Stimulated activated CD8-positive, alpha-beta memory T cell treated with anti-CD3 and anti-CD28 coated beads, Interleukin-15, amount 100 ng/mL, for 24 hours (primary cell): ENCODE measurements around the gene ADGRL4.
"Not testable (repeated sequence)": the region's sequence is repeated elsewhere in the genome, so short reads cannot be mapped to it uniquely, and the experiment has no call there.

Experiments used
- DNase-seq: peaks from one replicate; pipeline ENCODE4 v3.0.0-alpha.2; 2020; ENCODE audit warnings: low read depth

The ADGRL4 gene

GRCh38 chr1:79006564-79006963 is at the start of gene ADGRL4:
Gene ADGRL4, minus strand, starts transcription at chr1:79006730. Its CDS starts 76 bp downstream, at chr1:79006654.
- DNase-seq, result no peak

DNA sequence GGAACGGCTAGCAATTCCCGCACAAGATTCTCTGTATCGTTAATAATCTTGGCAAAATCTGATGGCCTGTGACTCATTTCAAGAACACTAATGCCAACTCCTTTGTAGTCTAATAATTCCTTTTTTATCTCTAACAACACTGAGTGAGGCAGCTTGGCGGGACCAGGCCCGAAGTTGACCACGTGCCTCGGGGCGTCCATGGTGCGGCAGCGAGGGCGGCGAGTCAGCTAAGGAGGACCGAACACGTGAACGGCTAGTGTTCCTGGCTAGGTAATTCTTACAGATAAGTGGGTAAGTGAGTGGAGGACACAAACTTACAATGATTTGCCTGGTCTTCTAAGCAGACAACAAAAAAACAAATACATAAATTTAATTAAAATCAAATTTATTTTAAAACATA is 49.3 kb upstream of the ADGRL4 start:
- no peak for DNase-seq

DNA sequence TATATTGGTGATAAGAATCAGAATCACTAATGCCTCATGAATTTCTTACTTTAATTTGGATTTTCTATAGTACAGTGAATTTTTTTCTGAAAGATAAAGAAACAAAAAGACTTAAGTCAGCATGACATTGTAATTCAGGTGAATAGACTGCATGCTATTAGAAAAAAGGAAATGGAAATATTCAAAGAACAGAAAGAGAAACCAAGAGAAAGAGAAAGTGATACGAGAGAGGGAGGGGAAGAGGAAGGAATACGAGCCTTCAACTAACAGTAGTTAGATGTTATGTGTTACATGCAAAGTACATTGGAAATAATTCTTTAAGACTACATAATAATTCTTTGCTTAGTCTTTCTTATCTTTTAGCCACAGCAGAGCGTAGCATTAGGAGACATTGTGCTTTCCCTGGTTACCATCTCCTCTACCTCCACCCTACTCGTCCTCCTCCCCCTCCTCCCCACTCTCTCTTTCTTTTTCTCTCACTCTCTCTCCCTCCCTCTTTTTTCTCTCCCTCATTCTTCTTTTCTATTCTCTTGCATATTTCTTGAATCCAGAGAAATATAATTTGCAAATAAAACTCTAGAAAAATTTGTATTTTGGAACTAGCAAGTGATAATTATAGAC is 46.4 kb upstream of the ADGRL4 start:
- no peak for DNase-seq

DNA sequence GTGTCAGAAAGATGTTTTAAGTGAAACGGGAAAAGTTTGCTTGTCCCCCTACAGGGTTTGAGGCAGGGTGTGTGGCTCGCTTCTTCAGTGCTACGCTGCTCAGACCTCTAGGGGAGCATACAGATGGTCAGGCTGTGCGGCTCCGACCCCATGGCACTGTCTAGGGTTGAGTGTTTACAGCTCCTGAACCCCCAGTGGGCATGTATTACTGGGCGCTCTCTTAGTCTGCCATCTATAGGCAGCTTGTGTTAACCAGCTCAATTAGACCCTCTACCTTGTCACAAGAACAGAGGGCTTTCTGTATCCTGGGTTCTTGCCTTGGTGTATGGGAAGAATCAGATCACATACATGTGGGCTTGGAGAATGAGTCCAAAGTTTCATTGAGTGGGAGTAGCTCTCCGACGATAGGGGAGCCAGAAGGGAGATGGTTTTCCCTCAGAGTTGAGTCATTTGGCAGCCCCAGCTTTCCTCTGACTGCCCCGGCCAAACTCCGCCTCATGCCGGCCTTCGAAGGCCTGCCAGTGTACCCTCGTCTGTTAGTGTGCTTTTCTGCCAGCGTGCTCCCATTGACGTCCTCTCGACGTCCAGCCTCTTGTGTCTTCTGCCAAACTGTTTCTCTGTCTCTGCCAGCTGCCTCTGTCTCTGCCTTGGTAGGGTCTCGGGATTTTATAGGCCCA is 38.6 kb upstream of the ADGRL4 start:
- DNase-seq, result no peak

DNA sequence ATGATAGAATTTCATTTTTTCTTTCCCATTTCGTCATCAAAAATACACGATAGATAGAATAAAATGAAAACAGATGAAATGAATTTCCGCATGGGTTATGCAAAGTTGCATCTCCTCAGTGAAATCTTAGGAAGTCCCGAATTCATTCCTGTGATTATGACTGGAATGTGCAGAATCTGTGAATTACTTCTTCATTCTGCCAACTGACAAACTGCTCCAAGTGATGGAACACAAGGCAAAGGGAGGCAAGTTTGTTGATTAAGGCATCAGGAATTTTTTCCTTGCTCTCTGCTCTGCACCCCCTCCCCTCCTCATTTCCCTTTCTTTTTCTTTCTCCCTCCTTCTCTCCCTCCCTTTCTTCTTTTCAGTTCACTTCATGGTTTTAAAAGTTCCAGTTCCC is 37.0 kb upstream of the ADGRL4 start:
- DNase-seq, result no peak

DNA sequence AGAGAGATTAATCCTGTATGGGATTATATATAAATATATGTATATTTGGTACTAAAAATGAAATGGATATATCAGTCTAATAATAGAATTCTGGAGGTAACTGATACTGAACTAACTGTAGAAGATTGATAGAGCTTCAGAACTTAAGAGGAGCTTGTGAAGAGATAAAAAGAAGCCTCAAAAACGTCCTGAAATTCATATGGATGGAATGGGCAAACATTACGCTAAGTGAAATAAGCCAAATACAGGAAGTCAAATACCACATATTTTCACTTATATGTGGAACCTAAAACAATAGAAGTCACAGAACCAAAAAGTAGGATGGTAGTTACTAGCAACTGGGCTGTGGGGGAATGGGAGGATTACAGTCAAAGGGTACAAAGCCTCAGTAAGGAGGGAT is 36.0 kb upstream of the ADGRL4 start:
- DNase-seq, result no peak

DNA sequence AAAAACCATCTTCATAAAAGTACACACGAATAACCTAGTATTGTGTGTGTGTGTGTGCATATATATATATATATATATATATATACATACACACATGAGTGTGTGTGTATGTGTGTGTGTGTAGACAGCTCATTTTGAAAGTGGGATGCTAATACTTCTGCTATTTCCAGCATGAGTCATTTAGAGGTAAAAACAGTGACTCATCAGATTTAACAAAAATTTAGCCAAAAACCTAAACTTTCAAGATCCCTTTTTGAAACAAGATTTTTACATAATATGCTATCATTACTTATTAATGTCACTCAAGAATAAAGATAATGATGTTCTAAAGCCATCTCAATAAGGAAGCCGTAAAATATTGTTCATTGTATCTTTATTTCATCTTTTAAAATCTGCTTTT is 35.6 kb upstream of the ADGRL4 start:
- DNase-seq, result no peak

- DNase-seq, result no peak
Measured at GRCh38 chr1:79041666-79042065, 35.1 kb upstream of the ADGRL4 start.

DNA sequence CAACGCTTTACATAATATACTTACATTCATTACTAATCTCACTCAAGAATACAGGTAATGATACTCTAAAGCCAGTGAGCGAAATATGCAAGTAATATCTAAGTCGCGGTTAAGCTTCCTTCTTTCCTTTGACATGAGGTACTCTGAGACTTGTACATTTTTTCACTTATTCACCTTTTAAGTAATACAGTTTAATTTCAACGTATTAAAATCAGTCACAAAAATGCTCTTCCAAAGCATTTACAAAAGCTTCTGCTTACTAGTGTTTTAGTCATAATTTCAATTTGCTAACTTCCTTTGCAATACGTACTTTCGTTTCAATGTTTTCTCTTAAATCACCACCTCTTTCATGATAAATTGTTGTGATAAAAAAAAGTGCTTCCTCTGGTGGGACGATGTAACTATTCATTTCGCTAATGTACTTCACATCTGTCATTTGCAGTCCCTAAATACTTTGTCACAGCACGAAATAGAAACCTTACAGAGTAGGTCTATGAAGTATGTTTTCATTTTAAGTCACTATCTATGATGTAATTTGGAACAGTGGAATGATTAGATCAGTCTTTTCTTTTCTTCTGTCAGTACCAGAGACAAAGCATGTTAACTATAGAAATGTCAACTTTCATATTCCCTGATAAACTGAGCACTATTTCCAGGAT is 34.0 kb upstream of the ADGRL4 start:
- DNase-seq, result no peak

DNA sequence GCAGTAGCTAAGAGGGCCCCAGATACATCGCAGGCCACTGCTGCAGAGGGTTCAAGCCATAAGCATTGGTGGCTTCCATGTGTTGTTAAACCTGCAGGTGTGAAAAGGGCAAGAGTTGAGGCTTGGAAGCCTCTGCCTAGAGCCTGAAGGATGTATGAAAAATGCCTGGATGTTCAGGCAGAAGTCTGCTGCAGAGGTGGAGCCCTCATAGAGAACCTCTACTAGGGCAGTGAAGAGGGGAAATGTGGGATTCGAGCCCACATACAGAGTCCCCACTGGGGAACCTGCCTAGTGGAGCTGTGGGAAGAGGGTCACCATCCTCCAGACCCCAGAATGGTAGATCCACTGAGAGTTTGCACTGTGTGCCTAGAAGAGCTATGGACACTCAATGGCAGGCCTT is 30.6 kb upstream of the ADGRL4 start:
- no peak for DNase-seq

DNA sequence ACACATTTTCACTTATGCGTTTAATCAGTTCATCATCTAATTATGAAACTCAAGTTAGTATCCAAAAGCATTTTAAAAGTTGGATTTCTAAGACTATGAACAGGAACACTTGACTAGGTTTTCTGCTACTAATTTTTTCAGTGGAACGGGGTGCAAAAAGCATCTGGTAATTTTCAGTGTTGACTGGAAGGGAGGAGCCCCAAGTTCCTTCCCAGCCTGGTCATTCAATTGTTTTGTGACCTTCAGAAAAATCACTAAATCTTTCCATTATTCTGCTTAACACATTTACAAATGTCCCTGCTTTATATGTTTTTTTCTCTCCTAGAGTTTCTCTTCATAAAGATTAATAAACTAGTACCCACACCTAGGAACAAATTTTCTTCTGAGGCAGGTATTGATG is 6.0 kb upstream of the ADGRL4 start:
- DNase-seq, result no peak

- no peak for DNase-seq
Measured at GRCh38 chr1:79010589-79010988, 4.1 kb upstream of the ADGRL4 start.

- DNase-seq, result no peak
Measured at GRCh38 chr1:79005945-79006344, 585 bp downstream of the ADGRL4 start.

DNA sequence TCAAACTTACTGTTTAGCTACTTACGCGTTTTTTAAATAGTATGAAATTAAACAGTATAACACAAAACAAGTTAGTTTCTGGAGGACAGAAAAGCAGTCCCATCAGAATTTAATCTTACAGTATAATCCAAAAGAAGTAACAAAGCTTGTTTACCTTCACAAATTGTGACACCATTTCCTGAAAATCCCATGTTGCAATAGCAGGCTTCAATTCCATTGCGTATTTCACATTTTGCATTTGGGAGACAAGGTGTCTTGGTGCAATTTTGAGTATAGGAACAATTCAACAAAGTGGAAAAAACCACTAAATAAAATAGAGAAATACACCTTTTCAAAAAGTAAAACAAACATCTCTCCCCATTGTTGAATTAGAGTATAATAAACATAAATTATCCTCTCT is 1.6 kb downstream of the ADGRL4 start:
- DNase-seq, result no peak

GRCh38 chr1:78996791-78997190 is 9.7 kb downstream of the ADGRL4 start:
- DNase-seq, result no peak

DNA sequence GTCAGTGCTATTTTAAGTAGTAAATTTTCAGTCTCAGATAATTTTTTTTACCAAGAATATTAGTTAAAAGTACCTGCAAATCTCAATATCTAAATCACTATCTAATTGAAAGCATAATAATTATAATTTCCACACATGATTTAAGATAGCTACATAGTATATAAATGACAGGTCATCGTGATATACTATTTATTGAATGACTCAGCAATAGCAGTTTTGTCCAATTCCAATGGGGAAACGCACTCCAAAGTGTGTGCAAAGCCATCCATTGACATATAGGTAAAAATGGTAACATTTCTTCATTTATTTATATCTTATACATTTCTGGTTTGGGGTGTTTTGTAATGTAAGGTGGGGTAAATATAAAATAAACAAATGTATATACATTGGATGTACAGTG is 19.5 kb downstream of the ADGRL4 start:
- DNase-seq, result no peak

DNA sequence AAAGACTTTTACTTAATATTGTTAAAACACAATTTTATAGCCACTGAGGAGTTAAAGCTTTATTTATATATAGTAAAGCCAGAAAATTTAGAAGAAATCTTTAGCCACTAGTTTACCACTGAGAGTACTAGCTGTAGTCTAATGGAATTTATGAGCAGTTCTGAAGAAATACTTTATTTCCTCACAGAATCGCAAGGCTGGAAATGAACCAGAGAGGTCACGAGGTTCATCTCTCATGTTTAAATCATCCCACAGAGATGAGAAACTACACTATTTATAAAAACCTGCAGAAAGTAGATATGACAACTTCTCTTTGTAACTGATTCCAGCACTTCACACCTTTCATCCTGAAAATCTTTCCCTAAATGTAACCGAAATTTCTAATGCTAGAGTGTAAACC is 26.0 kb downstream of the ADGRL4 start:
- DNase-seq, result no peak

DNA sequence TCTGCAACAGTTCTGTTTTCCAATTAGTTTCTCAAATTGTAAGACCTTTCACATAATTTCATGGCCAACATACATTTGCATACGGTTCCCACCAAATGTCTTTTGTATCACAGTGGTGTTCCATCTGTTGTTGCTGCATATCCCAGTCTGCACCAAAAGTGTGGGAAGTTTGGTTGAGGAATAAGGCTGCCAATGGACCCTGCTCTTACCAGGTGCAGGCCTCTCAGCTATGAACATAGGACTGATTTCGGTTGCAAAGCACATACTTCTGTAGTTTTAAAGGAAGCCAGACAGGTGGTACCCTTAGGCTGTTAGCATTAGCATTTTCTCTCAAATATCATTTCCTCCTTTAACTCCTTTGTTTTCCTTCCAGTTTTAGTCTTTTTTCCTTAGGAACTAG is 33.8 kb downstream of the ADGRL4 start:
- no peak for DNase-seq

- DNase-seq, result not testable (repeated sequence)
Measured at GRCh38 chr1:78967091-78967490, 39.4 kb downstream of the ADGRL4 start.

- DNase-seq, result no peak
Measured at GRCh38 chr1:78958711-78959110, 47.8 kb downstream of the ADGRL4 start.

GRCh38 chr1:78950826-78951225 is 55.7 kb downstream of the ADGRL4 start:
- DNase-seq, result no peak

- DNase-seq, result no peak
Measured at GRCh38 chr1:78949227-78949626, 57.3 kb downstream of the ADGRL4 start.

- DNase-seq, result no peak
Measured at GRCh38 chr1:78919150-78919549, 87.4 kb downstream of the ADGRL4 start.

GRCh38 chr1:78918157-78918556 is 88.4 kb downstream of the ADGRL4 start:
- no peak for DNase-seq
